Measurements from ENCODE around the gene SNX25. TPM values are rescaled to one million over a fixed set of nuclear protein-coding genes. Genes with fewer than 3 reads are reported as not detected.

SNX25 gene
- total and polyA plus RNA-seq, 10 of the 15 experiments (the other 5 are each of a cell fraction or from before 2014, with no cell fraction given) = 11.2 to 117 (median 62.8) TPM

GRCh38 chr4:185261946-185262345 is 52.5 kb downstream of the SNX25 start:
- RAD21 ChIA-PET (ENCODE audit: unreplicated experiment) = interaction anchor here (1.6 kb wide), 1 partner anchor 49 kb away, joined by 3 read pairs; no protein-coding TSS in a partner anchor
- intact Hi-C loops (cut with micrococcal nuclease; ENCODE audit: unreplicated experiment) (no loop called here), in situ Hi-C loops (cut with MboI) (no loop called here)
- SMC1A ChIA-PET (ENCODE audit: uncharacterized antibody, unreplicated experiment) = interaction anchor here (0.7 to 3.2 kb wide), 5 partner anchors 13 to 49 kb away, joined by 3 to 13 read pairs (median 4); no protein-coding TSS in a partner anchor
- FAIRE-seq (no peak), DNase-seq (ENCODE audit: low read depth, low spot score) (no peak), ATAC-seq (no peak)
- 83% methylated on average over 4 of the region's 4 CpGs for WGBS (ENCODE audit: insufficient coverage, insufficient replicate concordance, low lambda C conversion rate, missing lambda C conversion rate)
- H3K9ac ChIP-seq (ENCODE audit: control insufficient read depth, insufficient read depth, low read length) = no peak overlapping the region
- H3K27ac ChIP-seq (ENCODE audit: control insufficient read depth, insufficient read depth) = no peak overlapping the region; the same call in 1 of the 2 replicates
- POLR2A ChIA-PET = no interaction called here
- H4K20me1 ChIP-seq (ENCODE audit: control insufficient read depth, insufficient read depth) = no peaks in the 10 kb centered on the region
- peaks cover 7 to 42% of the 10 kb centered on the region in 2 experiments for H3K36me3 ChIP-seq (ENCODE audit: control insufficient read depth in 2 of 2, insufficient read depth in 2 of 2, low read length in 1 of 2)
- no peak overlapping the region for H2AFZ ChIP-seq (ENCODE audit: control insufficient read depth, low read depth, low read length)
- CTCF ChIA-PET = no interaction called here
- no peak overlapping the region for H3K4me3 ChIP-seq
- no TSS peak for BruUV-seq (replicated peaks)
- peaks cover 44% of the 10 kb centered on the region for H3K79me2 ChIP-seq (ENCODE audit: control insufficient read depth, insufficient read depth, low read length)
- peaks cover 52% of the 10 kb centered on the region for H3K4me1 ChIP-seq (ENCODE audit: control insufficient read depth, insufficient read depth, low read length)
- H3K27me3 ChIP-seq (replicated peaks in 1 of 2; ENCODE audit: control insufficient read depth in 2 of 2, insufficient read depth in 2 of 2, low read length in 1 of 2) = no peaks in the 10 kb centered on the region
- H3K9me3 ChIP-seq (replicated peaks; ENCODE audit: control insufficient read depth, insufficient read depth, low read length) = no peaks in the 10 kb centered on the region
- H3K4me2 ChIP-seq (ENCODE audit: control insufficient read depth, insufficient read depth) = no peak overlapping the region
- TF ChIP-seq MYB (IDR thresholded peaks at IDR 0.05; ENCODE audit: borderline replicate concordance, low read depth, low read length) (no peak), ATF3 (IDR thresholded peaks at IDR 0.05; ENCODE audit: borderline replicate concordance, extremely low read depth, low read depth, low read length) (no peak), BCLAF1 (IDR thresholded peaks at IDR 0.05) (no peak), ZNF207 (IDR thresholded peaks at IDR 0.05; ENCODE audit: borderline replicate concordance) (no peak), EGR1 (IDR thresholded peaks at IDR 0.05; ENCODE audit: borderline replicate concordance in 1 of 2, low read depth in 2 of 2, low read length in 2 of 2) (no peak), MTA3 (IDR thresholded peaks at IDR 0.05; ENCODE audit: borderline replicate concordance, low read length) (no peak), HDAC2 (IDR thresholded peaks at IDR 0.05) (no peak), POLR2AphosphoS2 (IDR thresholded peaks at IDR 0.05; ENCODE audit: low read depth, low read length) (no peak), SUZ12 (IDR thresholded peaks at IDR 0.05; ENCODE audit: unreplicated experiment) (no peak), GABPA (IDR thresholded peaks at IDR 0.05; ENCODE audit: low read depth) (no peak), HCFC1 (IDR thresholded peaks at IDR 0.05; ENCODE audit: low read length) (no peak)
- TF ChIP-seq, protein P1, sequence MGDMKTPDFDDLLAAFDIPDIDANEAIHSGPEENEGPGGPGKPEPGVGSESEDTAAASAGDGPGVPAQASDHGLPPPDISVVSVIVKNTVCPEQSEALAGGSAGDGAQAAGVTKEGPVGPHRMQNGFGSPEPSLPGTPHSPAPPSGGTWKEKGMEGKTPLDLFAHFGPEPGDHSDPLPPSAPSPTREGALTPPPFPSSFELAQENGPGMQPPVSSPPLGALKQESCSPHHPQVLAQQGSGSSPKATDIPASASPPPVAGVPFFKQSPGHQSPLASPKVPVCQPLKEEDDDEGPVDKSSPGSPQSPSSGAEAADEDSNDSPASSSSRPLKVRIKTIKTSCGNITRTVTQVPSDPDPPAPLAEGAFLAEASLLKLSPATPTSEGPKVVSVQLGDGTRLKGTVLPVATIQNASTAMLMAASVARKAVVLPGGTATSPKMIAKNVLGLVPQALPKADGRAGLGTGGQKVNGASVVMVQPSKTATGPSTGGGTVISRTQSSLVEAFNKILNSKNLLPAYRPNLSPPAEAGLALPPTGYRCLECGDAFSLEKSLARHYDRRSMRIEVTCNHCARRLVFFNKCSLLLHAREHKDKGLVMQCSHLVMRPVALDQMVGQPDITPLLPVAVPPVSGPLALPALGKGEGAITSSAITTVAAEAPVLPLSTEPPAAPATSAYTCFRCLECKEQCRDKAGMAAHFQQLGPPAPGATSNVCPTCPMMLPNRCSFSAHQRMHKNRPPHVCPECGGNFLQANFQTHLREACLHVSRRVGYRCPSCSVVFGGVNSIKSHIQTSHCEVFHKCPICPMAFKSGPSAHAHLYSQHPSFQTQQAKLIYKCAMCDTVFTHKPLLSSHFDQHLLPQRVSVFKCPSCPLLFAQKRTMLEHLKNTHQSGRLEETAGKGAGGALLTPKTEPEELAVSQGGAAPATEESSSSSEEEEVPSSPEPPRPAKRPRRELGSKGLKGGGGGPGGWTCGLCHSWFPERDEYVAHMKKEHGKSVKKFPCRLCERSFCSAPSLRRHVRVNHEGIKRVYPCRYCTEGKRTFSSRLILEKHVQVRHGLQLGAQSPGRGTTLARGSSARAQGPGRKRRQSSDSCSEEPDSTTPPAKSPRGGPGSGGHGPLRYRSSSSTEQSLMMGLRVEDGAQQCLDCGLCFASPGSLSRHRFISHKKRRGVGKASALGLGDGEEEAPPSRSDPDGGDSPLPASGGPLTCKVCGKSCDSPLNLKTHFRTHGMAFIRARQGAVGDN (IDR thresholded peaks at IDR 0.05) = no peak
- TF ChIP-seq, protein P2, sequence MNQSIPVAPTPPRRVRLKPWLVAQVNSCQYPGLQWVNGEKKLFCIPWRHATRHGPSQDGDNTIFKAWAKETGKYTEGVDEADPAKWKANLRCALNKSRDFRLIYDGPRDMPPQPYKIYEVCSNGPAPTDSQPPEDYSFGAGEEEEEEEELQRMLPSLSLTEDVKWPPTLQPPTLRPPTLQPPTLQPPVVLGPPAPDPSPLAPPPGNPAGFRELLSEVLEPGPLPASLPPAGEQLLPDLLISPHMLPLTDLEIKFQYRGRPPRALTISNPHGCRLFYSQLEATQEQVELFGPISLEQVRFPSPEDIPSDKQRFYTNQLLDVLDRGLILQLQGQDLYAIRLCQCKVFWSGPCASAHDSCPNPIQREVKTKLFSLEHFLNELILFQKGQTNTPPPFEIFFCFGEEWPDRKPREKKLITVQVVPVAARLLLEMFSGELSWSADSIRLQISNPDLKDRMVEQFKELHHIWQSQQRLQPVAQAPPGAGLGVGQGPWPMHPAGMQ (IDR thresholded peaks at IDR 0.05; ENCODE audit: borderline replicate concordance) = no peak
- TF ChIP-seq, protein P3, sequence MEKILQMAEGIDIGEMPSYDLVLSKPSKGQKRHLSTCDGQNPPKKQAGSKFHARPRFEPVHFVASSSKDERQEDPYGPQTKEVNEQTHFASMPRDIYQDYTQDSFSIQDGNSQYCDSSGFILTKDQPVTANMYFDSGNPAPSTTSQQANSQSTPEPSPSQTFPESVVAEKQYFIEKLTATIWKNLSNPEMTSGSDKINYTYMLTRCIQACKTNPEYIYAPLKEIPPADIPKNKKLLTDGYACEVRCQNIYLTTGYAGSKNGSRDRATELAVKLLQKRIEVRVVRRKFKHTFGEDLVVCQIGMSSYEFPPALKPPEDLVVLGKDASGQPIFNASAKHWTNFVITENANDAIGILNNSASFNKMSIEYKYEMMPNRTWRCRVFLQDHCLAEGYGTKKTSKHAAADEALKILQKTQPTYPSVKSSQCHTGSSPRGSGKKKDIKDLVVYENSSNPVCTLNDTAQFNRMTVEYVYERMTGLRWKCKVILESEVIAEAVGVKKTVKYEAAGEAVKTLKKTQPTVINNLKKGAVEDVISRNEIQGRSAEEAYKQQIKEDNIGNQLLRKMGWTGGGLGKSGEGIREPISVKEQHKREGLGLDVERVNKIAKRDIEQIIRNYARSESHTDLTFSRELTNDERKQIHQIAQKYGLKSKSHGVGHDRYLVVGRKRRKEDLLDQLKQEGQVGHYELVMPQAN (conservative IDR thresholded peaks at IDR 0.05) = no peak
